HG03558 (cell line): Measurements from ENCODE around the gene KRTAP1-4.
"Not testable (repeated sequence)": the region's sequence is repeated elsewhere in the genome, so short reads cannot be mapped to it uniquely, and the experiment has no call there.

ENCODE experiments used
- ATAC-seq: cut with Tn5 transposase; IDR thresholded peaks from one replicate; pipeline ENCODE4 v1.9.1; 2021; ENCODE audit warnings: moderate number of reproducible peaks; ENCODE audit not compliant: unreplicated experiment; ENCODE audit errors: extremely low read depth

Gene KRTAP1-4

GRCh38 chr17:41049110-41049509 is 19.1 kb upstream of the KRTAP1-4 start:
- no peak for ATAC-seq

GRCh38 chr17:41048441-41048840 is 18.4 kb upstream of the KRTAP1-4 start:
- no peak for ATAC-seq

GRCh38 chr17:41046735-41047465 is 16.9 kb upstream of the KRTAP1-4 start, which contains the start of gene KRTAP2-1:
Gene KRTAP2-1, minus strand, starts transcription at chr17:41047316. Its CDS starts 49 bp downstream, at chr17:41047267.
- ATAC-seq: not testable (repeated sequence)

GRCh38 chr17:41042953-41043352 is 13.0 kb upstream of the KRTAP1-4 start:
- ATAC-seq: no peak

GRCh38 chr17:41040783-41041571 is 11.0 kb upstream of the KRTAP1-4 start, which contains the start of gene KRTAP1-1:
Gene KRTAP1-1, minus strand, starts transcription at chr17:41041450. Its CDS starts 53 bp downstream, at chr17:41041397.
- ATAC-seq: not testable (repeated sequence)

- ATAC-seq: no peak
These were observed 7.9 kb upstream of the KRTAP1-4 start for GRCh38 chr17:41037853-41038350.

GRCh38 chr17:41034346-41034935 is 4.4 kb upstream of the KRTAP1-4 start, which contains the start of gene KRTAP1-3:
Gene KRTAP1-3, minus strand, starts transcription at chr17:41034874. Its CDS starts 53 bp downstream, at chr17:41034821.
- ATAC-seq: not testable (repeated sequence)

GRCh38 chr17:41026715-41027471 is 3.1 kb downstream of the KRTAP1-4 start, which contains the start of gene KRTAP1-5:
Gene KRTAP1-5, minus strand, starts transcription at chr17:41027208. Its CDS starts 53 bp downstream, at chr17:41027155.
- ATAC-seq: no peak

- no peak for ATAC-seq
These were observed 5.3 kb downstream of the KRTAP1-4 start for GRCh38 chr17:41024697-41025096.

GRCh38 chr17:41020336-41020735 is 9.7 kb downstream of the KRTAP1-4 start:
- ATAC-seq: no peak

- ATAC-seq: no peak
These were observed 10.6 kb downstream of the KRTAP1-4 start for GRCh38 chr17:41019415-41019814.

- no peak for ATAC-seq
These were observed 11.5 kb downstream of the KRTAP1-4 start for GRCh38 chr17:41018541-41018940.

- ATAC-seq: no peak
These were observed 13.3 kb downstream of the KRTAP1-4 start for GRCh38 chr17:41016578-41017215.

- ATAC-seq: no peak
These were observed 14.5 kb downstream of the KRTAP1-4 start for GRCh38 chr17:41015454-41015853.

GRCh38 chr17:41013606-41014005 is 16.4 kb downstream of the KRTAP1-4 start:
- no peak for ATAC-seq

GRCh38 chr17:41013181-41013580 is 16.8 kb downstream of the KRTAP1-4 start:
- ATAC-seq: no peak

- no peak for ATAC-seq
These were observed 17.5 kb downstream of the KRTAP1-4 start for GRCh38 chr17:41012326-41013120.

GRCh38 chr17:41010441-41010840 is 19.6 kb downstream of the KRTAP1-4 start:
- ATAC-seq: no peak
